Stimulated activated CD8-positive, alpha-beta memory T cell treated with anti-CD3 and anti-CD28 coated beads, Interleukin-15, amount 100 ng/mL, for 48 hours (primary cell): ENCODE data around the gene KMT2E.
"Not testable (repeated sequence)": the region's sequence is repeated elsewhere in the genome, so short reads cannot be mapped to it uniquely, and the experiment has no call there.

Source experiments
- DNase-seq, 2 donors: peaks; one replicate each; pipeline ENCODE4 v3.0.0-alpha.2; 2020; ENCODE audit warnings: low read depth in 2 of 2

Gene KMT2E

GRCh38 chr7:105013816-105014692 is at the start of gene KMT2E:
Gene KMT2E (plus strand): TSS chr7:105014205. CDS start chr7:105040953, 26,748 bp downstream.
- peak; percentile 82 to 84 for DNase-seq

DNA sequence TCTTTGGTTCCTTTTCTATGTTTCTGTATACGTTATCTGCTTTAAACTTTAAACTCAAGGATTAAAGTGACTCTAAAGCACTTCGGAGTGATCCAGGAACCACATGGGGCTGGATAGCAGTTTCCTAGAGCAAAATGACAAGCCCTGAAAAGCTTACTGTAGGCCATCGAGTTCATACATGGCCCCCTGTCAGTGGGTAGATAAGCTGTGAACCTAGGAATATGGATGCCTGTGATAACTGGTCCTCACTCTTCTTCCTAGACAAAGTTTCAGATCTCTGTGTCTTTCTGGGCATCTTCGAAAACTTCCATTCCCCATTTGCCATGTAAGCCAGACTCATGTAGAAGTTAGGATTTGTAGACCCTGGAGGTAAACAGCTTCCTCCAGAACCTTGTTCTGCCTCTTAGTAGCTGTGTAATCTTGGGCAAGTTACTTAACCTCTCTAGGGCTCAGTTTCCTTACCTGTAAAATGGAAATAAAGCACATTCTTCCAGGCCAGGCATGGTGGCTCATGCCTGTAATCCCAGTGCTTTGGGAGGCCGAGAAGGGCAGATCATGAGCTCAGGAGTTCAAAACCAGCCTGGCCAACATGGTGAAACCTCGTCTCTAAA is 49.3 kb upstream of the KMT2E start:
- DNase-seq, result no peak

DNA sequence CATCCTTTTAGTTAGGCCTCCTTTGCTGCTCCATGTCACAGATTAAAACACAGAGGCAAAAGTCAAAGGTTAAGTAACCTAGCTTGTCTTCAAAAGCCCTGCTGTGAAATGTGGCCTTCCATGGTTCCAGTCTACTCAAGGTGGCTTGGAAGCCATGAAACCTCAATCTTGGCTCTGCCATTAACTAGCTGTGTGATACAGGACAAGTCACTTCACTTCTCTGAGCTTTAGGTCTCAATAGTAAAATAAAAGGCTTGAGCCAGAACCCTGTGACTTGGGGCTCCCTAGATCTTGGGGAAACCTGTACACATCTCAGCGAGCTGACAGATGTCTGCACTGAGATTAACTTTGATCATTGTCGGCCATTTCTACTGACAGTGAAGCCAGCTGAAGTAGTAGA is 48.0 kb upstream of the KMT2E start:
- DNase-seq, result no peak

DNA sequence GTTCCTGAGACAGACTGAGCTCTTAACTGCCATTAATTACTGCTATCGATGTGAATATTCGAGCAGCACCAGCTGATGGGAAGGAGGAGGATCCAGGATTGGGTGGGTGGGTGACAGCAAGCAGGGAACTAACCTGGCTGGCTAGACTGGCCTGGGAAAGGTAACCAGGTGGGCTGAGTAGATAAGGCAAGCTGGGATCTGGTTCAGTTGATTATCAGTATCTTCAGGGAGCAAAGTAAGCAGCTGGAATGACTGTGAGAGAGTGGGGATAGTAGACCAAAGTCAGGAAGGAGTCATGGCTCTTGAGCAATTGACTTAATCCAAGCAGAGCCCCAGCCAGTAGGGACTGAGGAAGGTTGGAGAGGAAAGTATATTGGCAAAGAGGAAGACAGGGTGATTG is 46.9 kb upstream of the KMT2E start:
- DNase-seq, result no peak

DNA sequence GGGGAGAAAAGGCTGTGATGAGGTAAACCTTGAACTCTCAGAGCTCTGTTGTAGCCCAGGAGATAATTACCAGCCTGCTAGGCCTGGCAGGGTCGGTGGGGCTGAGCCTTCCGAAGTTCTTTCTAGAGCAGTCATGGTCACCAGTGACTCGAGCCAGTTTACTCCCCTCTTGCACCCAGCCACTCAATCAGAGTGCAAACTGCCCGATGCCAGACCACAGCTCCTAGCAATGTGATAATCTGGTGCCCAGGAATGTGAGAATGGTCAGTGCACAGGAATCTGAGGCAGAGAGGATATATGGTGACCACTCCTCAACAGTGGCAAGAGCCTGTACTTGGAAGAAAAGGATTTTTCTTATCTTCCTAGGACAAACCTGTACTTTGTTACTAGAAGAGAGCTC is 46.4 kb upstream of the KMT2E start:
- DNase-seq, result no peak

DNA sequence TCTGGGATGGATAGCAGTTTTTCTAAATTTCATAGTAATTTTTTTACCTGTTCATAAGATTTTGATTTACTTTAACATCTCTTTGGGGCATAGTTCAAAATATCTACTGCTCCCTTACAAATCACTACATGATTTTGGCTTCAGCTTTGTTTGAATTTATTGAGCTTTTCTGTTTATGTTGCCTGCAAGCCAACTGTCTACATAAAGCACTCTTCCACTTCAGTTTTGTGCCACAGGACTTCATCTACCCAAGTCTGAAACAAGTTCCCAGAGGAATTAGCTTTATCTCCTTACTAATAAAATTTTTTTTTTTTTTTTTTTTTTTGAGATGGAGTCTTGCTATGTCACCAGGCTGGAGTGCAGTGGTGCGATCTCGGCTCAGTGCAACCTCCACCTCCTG is 45.4 kb upstream of the KMT2E start:
- DNase-seq, result no peak

GRCh38 chr7:104969183-104969582 is 44.8 kb upstream of the KMT2E start:
- DNase-seq, result no peak

- DNase-seq, result no peak
These were observed 42.5 kb upstream of the KMT2E start for GRCh38 chr7:104971290-104972071.

DNA sequence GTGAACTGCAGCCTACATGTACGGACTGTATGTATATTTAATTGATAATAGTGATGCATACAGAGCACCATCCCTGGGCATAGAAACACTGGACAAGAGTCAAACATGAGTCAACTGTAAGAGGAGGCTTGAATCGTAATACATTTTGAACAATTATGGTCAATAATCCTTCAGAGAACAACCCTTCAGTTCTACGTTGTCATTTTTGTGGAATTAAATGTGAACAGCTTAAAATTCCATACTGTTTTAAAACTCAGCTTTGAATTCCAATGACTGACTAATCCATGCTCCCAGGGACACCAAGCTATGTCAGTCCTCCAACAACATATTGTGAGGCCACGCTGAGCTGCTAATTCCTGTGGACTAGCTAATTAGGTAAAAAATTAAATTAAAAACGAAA is 41.5 kb upstream of the KMT2E start:
- no peak for DNase-seq

DNA sequence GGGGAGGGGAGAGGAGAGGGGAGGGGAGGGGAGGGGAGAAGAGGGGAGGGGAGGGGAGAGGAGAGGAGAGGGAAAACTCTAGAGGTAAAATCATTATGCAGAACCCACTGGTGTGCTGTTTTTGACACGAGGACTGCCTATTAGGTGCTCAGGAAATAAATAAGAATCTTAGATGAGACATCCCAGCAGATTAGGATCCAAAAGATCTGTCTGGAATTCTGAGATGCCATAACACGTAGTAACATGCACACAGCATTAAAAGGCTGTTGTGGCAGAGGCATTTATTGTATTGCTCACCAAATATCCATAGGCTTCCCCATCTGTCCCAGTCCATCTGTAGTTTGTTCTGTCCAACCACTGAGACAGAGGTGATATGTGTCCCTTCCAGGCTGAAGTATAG is 40.8 kb upstream of the KMT2E start:
- DNase-seq, result no peak

GRCh38 chr7:104973909-104974415 is 40.0 kb upstream of the KMT2E start:
- DNase-seq, result no peak

- not testable (repeated sequence) for DNase-seq
These were observed 38.5 kb upstream of the KMT2E start for GRCh38 chr7:104975553-104975952.

DNA sequence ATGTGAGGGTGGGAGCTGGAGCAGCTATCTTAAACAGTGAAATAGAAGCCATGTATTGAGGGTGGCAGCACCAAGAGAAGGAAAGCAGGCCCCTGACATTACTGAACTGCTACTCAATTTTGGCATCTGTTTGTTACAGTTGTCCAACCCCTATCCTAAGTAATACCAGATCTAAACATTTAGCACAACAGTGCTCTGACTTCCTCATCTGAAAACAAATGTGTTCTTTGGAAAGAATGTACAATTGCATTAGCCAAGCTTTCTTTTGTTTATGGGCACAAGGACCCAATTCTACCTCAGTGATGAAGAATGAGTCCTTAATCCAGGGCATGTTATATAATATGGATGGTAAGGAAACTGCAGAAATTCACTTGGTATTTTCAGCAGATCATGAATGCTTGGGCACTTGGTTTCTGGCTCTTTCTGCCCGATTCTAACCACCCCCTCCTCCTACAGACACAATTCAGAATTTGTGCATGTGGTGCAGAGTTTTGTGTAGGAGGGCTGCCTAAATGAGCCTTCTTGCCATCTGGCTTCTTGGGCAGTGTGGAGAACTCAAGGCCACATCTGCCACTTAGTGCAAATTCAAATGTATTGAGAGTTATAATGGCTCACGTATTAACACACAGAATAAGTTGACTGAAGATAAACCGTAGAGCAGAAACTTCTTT is 36.9 kb upstream of the KMT2E start:
- DNase-seq, result no peak

DNA sequence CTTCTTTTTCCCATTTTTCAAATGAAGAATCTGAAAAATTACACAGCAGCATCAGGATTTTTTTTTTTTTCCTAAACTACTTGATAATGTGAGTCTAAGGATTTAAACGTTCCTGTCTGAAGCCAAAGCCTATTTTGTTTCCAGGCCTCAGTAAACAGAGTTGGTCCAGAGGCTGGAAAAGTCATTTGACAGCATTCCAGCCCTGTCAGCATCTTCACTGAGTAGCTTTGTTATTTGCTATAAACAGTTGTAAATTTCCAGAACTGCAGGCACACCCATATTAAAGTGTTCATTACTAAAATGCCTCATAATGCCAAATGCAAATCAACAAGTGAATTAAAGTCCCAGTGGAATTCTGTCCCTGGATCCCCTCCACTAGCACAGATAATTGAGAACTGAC is 35.5 kb upstream of the KMT2E start:
- DNase-seq, result no peak

DNA sequence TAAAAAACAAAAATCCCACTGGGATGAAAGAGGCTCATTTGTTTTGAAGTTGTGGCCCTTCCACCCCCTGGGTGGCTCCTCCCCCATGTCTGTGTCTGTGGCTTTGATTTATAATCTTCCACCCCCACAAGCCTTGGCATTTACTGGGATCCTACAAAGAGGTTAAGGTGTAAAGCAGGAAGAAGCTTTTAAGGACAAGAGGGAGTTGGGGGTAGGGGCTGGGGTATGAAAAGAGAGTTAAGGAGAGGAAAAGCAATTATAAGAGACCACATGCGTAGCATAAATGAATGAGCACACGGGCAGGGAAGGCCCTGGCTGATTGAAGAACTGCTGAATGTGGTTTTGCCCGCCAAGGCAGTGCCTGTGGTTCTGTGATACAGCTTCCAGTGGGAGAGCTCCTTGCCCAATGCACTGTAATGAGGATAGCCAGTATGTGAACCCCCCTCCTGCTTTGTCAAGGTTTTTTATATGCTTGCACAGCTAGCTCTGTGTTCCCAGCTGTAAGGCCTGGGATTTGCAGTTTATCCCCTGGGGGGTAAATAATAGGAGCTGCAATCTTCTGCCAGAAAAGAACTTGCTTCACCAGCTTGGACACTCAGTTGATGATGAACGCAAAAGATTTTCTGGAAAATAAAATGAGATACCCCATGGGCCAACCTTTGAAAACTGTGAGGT is 34.7 kb upstream of the KMT2E start:
- no peak for DNase-seq

DNA sequence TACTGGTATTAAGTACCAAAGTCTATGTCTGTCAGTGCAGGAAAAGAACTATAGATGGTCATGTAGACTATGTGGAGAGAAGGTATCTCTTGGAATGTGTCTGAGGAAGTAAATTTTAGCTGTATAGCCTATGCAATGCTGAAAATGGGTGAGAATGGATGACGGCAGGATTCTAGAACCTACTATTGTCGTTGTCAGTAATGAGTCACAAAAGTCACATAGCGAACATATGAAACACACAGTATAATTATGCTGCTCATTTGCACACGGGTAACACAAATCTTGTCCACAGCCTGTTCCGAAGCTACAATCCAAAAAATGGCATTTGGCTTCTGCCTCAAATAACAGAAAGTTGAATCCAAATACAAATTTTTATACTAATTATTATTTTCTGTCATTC is 33.6 kb upstream of the KMT2E start:
- DNase-seq, result no peak

GRCh38 chr7:104980841-104981671 is 32.9 kb upstream of the KMT2E start:
- DNase-seq, result no peak

- no peak for DNase-seq
These were observed 32.4 kb upstream of the KMT2E start for GRCh38 chr7:104981672-104982037.

DNA sequence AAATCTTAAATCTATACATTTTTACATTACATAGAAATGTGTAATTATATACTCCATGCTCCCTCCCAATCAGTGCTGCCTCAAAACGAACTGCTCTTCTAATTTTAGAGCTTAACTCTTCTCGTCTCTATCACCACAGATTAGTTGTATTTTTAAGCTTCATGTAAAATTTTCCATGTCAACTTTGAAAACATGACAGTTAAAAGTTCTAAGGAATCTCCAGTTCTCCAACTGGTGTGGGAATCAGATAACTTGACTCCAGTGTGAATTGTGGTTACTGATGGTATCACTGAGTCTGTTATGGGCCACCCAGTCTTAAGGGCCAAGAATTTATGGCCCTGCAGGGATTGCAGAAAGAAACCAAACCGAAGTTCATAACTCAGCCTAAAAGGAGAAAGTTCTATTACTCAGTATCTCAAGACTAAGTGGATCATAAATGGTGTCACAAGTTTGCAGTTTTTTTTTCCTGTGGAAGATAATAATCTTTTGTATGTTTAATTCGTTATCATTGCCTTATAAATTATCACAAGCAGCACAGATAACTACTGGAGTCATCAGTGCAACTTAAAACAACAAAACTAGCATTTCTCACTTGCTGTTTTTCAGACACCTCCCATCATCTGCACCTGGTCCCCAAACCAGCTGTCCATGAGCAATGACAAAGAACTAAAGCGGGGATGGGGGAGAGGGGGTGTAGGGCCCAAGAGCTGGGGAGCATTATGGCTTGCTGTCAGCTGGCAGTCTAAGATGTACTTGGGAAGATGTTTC is 31.5 kb upstream of the KMT2E start:
- no peak for DNase-seq
